ENCODE data around the gene RAB35. TPM values are rescaled to one million over a fixed set of nuclear protein-coding genes. Genes with fewer than 3 reads are reported as not detected.

Gene RAB35
- 46.3 and 48.2 TPM in 2 replicates for total RNA-seq

DNA sequence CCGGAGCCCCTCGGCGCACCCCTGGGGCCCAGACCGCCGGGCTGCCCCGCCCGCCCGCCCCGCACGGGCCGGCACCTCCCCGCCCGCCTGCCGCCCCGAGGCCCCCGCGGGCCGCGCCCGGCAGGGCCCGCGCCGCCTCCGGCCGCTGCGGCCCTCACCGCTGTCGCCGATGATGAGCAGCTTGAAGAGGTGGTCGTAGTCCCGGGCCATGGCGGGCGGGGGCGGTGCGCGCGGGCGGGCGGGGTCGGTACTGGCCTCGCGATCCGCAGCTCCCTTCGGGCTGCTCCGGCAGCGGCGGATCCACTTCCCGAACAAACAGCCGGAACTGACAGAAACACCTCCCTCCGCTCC is at the start of gene RAB35:
RAB35 (minus strand) TSS at position 313 of the 351 bp plus-strand sequence; CDS start at position 210, 103 bp downstream.

Other genes with a start within 250 kb of the RAB35 start
- 23.2 and 31.1 TPM in 2 replicates for gene CIT, start 239.4 kb downstream of the RAB35 start, total RNA-seq
- gene BICDL1, start 127.5 kb downstream of the RAB35 start, total RNA-seq, result 0.27 TPM in 1 of 2 replicates, not detected in the other
- 72.3 and 80.8 TPM in 2 replicates for gene GCN1, start 78.0 kb upstream of the RAB35 start, total RNA-seq
- gene RPLP0, start 84.4 kb upstream of the RAB35 start, total RNA-seq, result 3,866 and 3,958 TPM in 2 replicates
- gene PXN, start 149.0 kb upstream of the RAB35 start, total RNA-seq, result 202 and 234 TPM in 2 replicates
- gene RNU4-2, start 175.2 kb upstream of the RAB35 start, total RNA-seq, result under 0.01 TPM in 2 replicates
- under 0.01 TPM in 2 replicates for gene RNU4-1, start 176.5 kb upstream of the RAB35 start, total RNA-seq
- 0.59 and 0.67 TPM in 2 replicates for gene SIRT4, start 185.6 kb upstream of the RAB35 start, total RNA-seq
- gene PLA2G1B, start 211.0 kb upstream of the RAB35 start, total RNA-seq, result not detected in 2 replicates